A172 (cell line): ENCODE results near the gene TBC1D3C. TPM values are rescaled to one million over a fixed set of nuclear protein-coding genes. Genes with fewer than 3 reads are reported as not detected.
"Not testable (repeated sequence)": the region's sequence is repeated elsewhere in the genome, so short reads cannot be mapped to it uniquely, and the experiment has no call there.

ENCODE experiments used
- DNase-seq: peaks from one replicate; pipeline ENCODE4 v3.0.0-alpha.2; 2015; ENCODE audit warnings: low spot score
- total RNA-seq: library from RNA; depleted of rRNA; stranded (reverse); fragments of >200 nt; shearing (Covaris generic); gene quantifications from 2 replicates; pipeline ENCODE4 v1.2.3, GENCODE V29; 2014; rRNA removed

The TBC1D3C gene
- not detected in 2 replicates for total RNA-seq

- not testable (repeated sequence) for DNase-seq
These were observed at the start of gene TBC1D3C for GRCh38 chr17:38068534-38068933. Gene TBC1D3C (minus strand): TSS chr17:38068634. CDS start chr17:38067066, 1,568 bp downstream.

DNA sequence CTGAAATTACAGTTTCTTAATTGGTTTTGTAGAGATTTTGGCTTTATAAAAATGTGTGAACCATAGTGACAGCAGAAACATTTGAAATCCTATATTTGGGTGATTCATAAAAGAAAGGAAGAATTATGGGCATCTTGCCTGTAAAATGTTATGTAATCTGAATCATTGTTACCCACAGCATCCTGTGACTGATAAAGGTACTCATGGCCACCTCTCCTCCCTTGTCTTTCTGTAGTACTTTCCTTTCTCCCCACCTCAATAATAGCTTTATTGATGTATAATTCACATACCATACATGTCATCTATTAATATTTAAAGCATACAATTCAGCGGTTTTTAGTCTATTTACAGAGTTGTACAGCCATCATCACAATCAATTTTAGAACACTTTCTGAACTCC is 30.8 kb upstream of the TBC1D3C start:
- not testable (repeated sequence) for DNase-seq

GRCh38 chr17:38094059-38094694 is 25.7 kb upstream of the TBC1D3C start:
- not testable (repeated sequence) for DNase-seq

DNA sequence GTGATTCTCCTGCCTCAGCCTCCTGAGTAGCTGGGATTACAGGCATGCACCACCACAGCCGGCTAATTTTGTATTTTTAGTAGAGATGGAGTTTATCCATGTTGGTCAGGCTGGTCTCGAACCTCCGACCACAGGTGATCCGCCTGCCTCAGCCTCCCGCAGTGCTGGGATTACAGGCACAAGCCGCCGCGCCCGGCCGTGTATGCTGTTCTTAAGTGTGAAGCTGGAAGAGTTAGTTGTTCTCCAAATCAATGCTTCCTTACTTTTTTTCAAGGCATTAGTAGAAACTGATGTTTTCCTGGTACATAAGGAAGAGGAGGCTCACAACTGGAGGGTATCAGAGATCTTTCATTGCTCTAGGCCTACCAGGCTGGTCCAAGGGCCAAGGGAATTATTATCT is 19.7 kb upstream of the TBC1D3C start:
- DNase-seq: not testable (repeated sequence)

DNA sequence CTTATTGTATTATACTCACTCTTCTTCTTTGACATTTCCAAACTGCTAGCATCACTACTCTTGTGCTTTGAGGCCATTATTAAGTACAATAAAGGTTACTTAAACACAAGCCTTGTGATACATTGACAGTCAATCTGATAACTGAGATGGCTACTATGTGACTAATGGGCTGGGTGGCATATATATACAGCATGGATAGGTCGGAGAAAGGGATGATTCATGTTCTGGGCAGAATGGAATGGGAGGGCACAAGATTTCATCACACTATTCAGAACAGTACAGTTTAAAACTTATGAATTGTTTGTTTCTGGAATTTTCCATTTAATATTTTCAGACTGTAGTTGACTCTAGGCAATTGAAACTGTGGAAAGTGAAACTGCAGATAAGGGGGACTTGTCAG is 18.9 kb upstream of the TBC1D3C start:
- DNase-seq: not testable (repeated sequence)

Other genes with a start within 250 kb of the TBC1D3C start
- 0.10 TPM in 1 of 2 replicates, not detected in the other for gene TBC1D3K, start 144.2 kb downstream of the TBC1D3C start, total RNA-seq
- gene TBC1D3L, start 79.6 kb downstream of the TBC1D3C start, total RNA-seq: 2.8 and 4.6 TPM in 2 replicates
- not detected in 2 replicates for gene TBC1D3D, start 64.7 kb downstream of the TBC1D3C start, total RNA-seq
- gene TBC1D3E, start 59.3 kb upstream of the TBC1D3C start, total RNA-seq: not detected in 2 replicates
- gene TBC1D3, start 123.9 kb upstream of the TBC1D3C start, total RNA-seq: not detected in 2 replicates
- gene MRPL45, start 228.5 kb upstream of the TBC1D3C start, total RNA-seq: 51.6 and 55.2 TPM in 2 replicates